Activated naive CD4-positive, alpha-beta T cell treated with Interleukin-2 at 50 U/mL for 16 hours (primary cell): ENCODE results near the gene LYST.
"Not testable (repeated sequence)": the region's sequence is repeated elsewhere in the genome, so short reads cannot be mapped to it uniquely, and the experiment has no call there.

ENCODE experiments used
- DNase-seq: peaks from one replicate; pipeline ENCODE4 v3.0.0-alpha.2; 2020

Gene LYST

GRCh38 chr1:235866205-235866912 is at the start of gene LYST:
Gene LYST (minus strand): TSS chr1:235866906. CDS start chr1:235830417, 36,489 bp downstream.
- DNase-seq, result peak; percentile 62

GRCh38 chr1:235915489-235915888 is 48.8 kb upstream of the LYST start:
- DNase-seq, result not testable (repeated sequence)

DNA sequence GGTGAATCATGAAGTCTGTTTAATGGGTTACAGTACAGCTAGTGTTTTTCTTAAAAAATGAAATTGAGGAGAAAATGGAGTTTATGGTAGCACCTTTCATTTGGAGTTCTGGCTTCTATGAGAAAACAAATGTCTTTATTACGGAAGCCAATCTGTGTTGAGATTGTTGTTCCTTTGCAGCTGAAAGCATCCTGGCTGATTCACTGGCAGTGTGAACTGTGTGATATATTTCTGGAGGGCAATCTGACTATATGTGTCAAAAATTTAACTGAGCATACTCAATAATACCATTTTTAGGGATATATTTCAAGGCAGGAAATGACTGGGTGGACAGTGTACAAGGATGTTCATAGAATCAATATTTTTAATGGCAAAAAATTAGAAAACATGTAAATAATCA is 46.6 kb upstream of the LYST start:
- no peak for DNase-seq

GRCh38 chr1:235911876-235912275 is 45.2 kb upstream of the LYST start:
- DNase-seq, result no peak

- DNase-seq, result no peak
These were observed 44.6 kb upstream of the LYST start for GRCh38 chr1:235911300-235911662.

- DNase-seq, result peak; percentile 50
These were observed 43.9 kb upstream of the LYST start for GRCh38 chr1:235910357-235911299.

GRCh38 chr1:235908742-235909520 is 42.2 kb upstream of the LYST start:
- DNase-seq, result no peak

GRCh38 chr1:235907897-235908240 is 41.2 kb upstream of the LYST start:
- DNase-seq, result no peak

DNA sequence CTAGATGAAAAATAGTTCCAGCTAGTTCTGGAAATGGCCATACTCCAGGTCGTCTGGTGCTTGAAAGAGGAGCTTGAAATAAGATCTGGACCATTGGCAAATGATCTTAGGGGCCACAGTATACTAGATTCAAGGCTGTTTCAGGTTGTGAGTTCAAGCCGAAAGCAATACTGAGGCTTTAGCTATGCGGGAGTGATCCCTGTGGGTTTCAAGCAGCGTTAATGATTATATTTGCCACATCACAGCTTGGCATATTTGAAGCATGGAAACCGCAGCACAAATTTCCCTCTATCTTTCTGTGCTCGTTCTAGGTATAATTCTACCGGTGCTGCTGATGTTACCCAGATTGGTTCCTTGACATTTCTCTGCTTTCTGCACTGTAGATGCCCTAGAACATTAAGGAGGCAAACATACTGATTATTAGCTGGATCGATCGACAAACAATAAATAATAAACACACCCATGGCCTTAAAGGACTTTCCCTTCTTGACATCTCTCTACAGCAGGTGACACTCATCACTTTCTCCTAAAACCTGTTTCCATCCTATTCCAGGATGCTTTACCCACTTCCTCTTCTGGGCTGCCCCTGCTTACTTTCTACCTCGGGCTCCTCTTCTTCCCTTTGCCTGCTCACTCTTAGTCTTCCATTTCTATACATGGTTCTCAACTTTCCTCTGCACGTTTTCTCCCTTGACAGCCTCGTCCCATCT is 40.6 kb upstream of the LYST start:
- no peak for DNase-seq

- no peak for DNase-seq
These were observed 39.7 kb upstream of the LYST start for GRCh38 chr1:235906436-235906835.

- not testable (repeated sequence) for DNase-seq
These were observed 37.1 kb upstream of the LYST start for GRCh38 chr1:235903809-235904208.

GRCh38 chr1:235902677-235903542 is 36.2 kb upstream of the LYST start:
- DNase-seq, result no peak

DNA sequence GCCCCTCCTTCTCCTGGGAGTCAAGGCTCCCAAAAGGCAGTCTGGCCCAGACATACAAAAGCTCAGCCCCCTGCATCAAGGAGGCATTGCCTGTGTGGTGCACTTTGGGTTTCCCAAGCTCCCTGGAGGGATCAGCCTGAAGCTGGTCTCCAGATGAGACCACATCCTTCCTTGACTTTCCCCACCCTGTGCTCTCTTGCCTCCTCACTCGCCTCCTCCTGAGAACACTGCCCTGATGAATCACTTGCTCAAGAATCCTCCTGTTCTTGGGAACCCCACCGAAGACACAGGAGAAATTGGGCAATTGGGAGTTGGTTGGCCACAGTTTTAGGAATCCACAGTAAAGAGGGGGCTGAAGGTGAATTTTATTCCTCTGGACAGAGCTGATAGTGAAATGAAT is 34.8 kb upstream of the LYST start:
- no peak for DNase-seq

GRCh38 chr1:235898126-235898525 is 31.4 kb upstream of the LYST start:
- no peak for DNase-seq

DNA sequence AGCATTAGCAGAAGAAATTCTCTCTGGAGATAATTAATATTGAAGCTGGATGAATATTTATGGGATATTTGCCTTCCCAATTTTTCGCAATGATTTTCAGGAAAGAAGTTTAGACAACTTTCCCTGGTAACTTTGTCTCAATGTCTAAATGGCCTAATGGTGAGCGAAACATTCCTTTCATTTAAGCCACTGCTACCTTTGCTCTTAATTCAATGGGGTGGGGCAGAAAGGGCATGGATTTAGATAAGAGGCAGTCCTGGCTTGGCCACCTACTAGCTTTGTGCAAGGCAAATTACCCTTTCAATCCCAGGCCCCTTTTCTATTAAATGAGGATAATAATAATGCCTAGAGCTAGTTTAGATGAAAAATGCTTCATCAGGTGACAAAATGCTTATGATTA is 27.1 kb upstream of the LYST start:
- no peak for DNase-seq

DNA sequence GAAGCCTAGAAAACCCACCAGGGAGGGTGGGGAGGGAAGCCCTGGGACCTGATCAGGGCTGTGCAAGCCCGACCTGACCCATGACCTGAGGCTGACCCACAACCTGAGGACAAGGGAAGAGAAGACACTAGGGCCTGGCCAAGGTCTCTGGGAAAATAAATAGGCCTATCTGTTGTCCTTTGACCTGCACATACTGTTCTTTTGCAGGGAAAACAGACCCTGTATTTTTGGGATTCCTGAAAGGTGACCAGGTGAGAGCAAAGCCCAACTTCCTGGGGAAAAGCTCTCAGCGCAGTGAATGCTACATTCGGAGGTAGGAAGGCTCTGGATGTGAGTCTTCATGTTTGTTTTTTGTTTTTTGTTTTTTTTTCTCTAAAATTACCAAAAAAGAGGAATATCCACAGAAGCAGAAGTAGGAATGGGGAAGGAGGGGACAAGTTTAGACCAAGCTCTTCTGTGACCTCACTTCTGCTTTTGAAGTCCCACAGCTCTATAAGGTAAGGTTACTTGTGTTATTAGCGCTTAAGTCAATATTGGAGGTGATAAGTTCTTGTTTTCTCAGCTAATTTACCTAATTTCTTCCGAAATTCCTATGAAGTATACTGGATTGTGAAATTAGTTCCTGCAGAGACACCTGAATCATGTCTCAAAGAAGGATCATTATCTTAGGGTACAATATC is 26.2 kb upstream of the LYST start:
- no peak for DNase-seq

DNA sequence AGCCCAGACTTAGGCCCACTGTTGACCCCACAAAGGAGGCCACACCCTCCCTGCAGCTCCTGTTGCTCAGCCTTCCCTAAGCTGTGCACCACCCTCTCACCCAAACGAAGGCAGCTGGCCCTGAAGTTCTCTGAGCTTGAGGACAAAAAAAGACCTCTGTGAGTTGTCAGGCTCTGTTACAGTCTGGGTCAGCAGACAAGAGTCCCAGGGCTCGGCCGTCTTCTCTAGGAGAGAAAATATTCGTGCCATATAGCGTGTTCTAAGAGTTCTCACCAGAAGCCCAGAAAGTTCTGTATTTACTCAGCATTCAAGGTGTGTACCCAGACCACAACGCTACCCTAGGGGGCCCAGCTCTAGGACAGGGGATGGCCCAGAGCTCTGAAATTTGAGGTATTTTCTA is 25.5 kb upstream of the LYST start:
- no peak for DNase-seq

DNA sequence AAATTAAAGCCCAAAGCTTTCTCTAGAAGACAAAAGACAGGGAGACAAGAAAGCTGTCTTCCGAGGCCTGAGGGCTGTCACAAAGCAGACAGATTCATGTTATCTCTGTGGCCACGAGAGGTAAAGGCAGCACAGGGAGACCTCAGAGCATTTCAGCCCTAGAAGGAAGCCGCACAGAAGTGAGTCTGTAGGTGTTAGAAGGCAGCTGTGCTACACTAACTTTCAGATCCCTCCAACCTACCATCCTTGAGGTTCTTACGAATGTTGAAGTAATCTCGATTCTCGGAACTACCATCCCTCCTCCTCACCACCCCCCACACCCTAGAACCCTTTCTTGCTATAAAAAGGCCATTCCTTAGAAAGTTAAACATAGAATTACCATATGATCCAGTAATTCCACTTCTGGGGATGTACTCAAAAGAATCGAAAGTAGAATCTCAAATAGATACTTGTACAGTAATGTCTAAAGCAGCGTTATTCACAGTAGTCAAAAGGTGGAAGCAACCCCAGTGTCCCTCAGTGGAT is 21.5 kb upstream of the LYST start:
- peak; percentile 77 for DNase-seq

GRCh38 chr1:235887676-235888075 is 21.0 kb upstream of the LYST start:
- DNase-seq, result no peak

DNA sequence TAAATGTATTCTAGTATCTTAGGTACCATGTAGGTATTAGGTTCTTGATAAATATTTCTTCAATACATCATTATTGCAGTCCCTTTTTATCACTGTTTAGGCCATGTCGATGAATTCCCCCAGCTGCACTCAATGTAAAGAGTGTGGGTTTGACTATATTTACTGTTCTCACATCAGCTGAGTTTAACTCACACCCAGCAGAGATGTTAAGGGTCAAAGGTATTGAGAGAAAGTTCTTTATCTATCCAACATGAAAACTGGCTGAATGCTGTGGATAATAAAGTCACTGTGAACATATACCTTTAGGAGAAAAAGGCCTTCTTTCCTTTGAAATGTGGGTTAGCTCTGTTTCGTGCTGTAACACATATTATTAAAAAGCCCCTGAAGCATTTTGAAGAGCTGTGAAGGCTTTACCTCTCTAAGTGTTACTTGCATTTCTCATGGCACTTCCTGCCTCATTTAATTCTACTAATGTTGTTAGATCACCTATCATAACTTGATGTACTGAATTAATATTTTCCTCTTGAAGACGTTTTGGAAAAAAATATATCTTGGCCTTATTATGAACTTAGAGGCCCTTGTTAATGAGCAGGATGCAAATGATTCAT is 19.1 kb upstream of the LYST start:
- DNase-seq, result no peak
